NCI-H128 (cell line): ENCODE measurements around the gene BACH2.

ENCODE experiments used
- DNase-seq: peaks from one replicate; lab custom pipeline; 2025; ENCODE audit not compliant: unreplicated experiment; lab: John Stamatoyannopoulos, UW

The BACH2 gene

DNA sequence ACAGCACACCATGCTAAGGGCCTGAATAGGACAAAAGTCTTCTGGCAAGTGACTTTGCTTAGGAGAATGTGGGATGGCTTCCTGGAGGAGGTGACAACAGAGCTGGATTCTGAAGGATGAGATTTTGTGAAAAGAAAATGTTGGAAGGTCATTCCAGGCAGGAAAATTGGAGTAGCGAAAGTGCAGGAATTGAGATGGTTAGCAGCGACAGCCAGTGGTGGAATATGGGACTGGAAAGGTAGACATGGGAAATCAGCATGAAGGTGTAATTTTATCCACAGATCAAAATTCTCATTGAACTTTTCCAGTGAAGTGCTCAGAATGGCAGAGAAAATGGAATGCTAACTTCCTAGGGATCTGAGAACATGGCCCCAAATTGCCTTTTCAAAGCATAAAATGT is 5.7 kb upstream of the BACH2 start:
- no peak for DNase-seq

GRCh38 chr6:90301816-90302215 is 5.2 kb upstream of the BACH2 start:
- DNase-seq = no peak

GRCh38 chr6:90298459-90299053 is 1.9 kb upstream of the BACH2 start:
- no peak for DNase-seq

DNA sequence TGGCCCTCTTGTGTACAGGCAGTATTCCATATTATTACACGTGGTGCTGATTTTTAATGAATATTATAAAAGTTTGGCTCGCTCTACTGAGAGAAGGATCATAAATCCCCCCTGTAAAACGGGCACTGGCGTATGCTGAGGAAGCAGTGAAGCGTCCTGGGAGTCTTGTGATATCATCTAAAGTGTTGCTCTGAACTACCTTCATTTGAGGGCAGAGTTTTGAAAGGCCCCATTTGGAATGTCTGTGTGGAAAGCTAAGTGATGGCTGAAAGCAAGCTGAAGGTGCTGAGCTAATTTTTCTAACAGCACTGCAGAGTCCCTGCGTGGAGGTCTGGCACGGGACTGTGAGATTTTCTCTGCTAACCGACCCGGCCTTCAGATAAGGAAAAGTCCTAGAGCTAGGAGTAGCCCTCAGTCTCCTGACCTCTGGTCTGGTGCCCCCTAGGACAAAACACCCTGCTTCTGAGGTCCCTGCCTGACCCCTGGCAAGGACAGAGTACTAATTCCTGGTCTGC is 1.3 kb upstream of the BACH2 start:
- DNase-seq = no peak

GRCh38 chr6:90297115-90297866 is 648 bp upstream of the BACH2 start:
- no peak for DNase-seq

DNA sequence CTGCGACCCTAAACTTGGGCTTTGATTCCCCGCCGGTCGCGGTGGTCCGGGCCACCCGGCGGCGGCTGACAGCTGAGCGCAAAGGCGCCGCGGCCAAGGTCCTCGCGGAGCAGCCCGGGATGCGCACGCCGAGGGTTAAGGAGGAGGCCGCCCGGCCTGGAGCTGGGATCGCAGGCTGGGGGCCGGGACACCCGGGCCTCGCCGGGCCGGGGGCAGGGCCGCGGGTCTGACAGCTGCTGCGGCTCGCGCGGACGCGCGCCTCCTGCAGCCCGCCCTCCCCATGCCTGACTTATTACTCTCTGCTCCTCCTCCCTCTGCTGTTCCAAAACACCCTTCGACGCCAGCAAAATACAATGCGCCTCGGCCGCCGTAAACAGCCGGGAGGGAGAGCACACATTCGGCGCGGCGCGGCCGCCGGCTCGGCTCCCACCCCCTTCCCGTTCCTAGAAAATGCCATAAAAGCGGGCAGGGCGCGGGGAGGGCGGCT is 746 bp downstream of the BACH2 start:
- DNase-seq = no peak

GRCh38 chr6:90294989-90295853 is 1.4 kb downstream of the BACH2 start:
- no peak for DNase-seq

DNA sequence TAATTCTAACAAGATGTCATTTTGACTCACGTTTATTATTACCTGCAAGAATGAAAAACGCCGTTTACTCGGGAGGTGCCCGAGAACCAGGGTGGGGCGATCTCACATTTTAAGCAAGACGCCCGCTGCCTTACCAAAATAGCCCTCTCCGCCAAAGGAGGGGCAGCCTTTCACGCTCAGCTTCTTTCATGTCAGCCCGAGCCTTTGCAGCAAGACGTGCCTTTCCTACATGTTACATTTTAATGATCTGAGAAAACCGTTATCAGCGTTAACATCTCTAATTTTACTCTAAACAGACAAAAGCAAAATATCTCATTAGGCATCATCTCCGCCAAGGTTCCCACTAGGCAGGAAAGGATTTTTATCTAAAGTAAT is 2.0 kb downstream of the BACH2 start:
- DNase-seq = no peak

GRCh38 chr6:90294008-90294511 is 2.6 kb downstream of the BACH2 start:
- DNase-seq = no peak

- DNase-seq = no peak
Observed at GRCh38 chr6:90293319-90293953, 3.2 kb downstream of the BACH2 start.

DNA sequence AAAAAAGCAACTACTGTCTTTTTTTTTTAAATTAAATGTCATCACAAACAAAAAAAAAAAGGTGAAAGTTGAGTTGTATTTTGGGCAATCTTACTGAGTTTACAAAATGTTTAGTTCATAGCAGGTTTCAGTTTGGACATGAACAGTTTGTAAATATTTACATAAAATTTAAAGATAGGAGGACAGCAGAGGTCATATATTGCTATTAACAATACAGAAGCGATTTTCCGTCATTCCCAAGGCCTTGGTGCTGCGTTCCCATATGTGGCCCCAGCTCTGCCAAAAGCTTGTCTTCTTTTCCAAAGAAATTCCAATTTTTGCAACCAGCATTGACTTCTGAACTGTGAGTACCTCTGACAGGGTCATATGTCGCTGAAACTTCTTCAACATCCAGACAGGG is 5.1 kb downstream of the BACH2 start:
- no peak for DNase-seq

DNA sequence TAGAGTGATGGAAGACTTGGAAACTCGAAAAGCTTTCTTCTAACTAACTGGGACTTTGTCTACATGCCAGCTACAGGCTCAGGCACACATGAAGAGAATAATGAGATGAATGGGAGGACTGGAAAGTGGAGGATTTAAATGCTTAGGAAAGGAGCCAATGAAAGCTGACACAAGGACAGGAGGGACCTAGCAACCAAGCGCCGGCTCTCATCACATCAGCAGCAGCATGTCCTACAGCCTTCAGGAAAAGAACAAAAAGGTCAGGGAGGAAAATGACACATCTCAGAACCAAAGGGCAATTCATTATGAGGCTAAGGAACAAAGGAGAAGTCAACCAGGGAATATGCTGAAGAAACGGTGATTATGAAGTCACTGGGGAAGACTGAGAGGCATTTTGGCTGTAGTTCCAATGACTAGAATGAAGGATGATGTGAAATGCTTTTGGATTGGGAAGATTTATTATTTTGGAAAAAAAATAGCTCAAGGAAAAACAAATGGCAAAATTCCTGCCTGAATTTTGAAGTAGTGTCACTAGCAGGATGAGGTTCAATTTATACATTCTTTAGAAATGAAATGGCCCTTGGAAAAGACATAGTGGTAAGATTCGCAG is 5.7 kb downstream of the BACH2 start:
- no peak for DNase-seq

DNA sequence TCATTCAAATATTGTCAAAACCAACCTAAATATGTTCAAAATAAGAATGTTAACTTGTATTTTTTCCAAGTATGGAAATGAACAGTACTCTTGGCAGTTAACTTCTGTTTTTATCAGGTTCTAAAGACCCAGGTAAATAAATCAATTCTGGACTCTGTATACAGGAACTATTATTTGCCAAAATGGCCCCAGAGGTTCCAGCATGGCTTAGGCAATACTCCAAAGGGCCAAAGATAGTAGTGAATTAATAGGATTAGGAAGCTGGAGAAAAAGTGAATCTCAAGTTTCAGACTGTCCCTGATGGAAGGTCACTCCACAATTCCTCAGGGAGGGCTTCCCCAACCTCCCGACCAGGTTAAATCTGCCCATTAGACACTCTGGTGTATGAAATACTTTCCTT is 6.7 kb downstream of the BACH2 start:
- no peak for DNase-seq

GRCh38 chr6:90288404-90288803 is 8.2 kb downstream of the BACH2 start:
- no peak for DNase-seq

GRCh38 chr6:90286884-90287488 is 9.7 kb downstream of the BACH2 start:
- no peak for DNase-seq

DNA sequence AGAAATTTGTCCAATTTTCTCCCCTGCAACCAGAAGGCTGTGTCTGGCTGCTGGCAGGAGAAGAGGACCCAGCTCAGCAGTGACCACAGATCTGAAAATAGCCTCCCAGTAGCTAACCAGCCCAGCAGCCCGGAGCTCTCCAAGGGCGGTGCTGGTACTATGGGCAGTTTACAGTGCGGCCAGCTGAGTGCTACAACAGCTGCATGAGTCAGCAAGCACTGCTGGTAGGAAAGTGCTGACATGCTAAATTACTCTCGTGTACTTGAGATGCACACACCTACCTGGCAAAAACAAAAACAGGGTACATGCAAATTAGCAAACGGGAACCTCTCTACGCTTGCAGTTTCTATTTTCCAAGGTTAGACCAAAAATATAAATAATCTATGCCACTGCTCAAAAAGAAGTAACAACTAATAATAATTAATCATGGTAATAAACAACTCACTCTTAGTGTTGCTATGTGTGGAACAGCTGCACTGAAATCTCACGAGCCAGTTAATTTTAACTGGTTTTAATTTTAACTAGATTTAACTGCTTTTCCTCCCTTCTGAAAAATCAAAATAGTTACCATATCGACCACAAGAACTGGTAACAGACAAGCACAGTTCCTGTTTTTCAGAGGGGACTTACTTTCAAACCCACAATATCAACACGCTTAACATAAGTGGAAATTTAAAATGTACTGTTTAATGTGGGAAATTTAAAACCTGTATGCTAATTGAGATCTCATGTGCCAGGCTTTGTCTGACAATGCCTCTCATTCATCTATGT is 10.8 kb downstream of the BACH2 start:
- no peak for DNase-seq

DNA sequence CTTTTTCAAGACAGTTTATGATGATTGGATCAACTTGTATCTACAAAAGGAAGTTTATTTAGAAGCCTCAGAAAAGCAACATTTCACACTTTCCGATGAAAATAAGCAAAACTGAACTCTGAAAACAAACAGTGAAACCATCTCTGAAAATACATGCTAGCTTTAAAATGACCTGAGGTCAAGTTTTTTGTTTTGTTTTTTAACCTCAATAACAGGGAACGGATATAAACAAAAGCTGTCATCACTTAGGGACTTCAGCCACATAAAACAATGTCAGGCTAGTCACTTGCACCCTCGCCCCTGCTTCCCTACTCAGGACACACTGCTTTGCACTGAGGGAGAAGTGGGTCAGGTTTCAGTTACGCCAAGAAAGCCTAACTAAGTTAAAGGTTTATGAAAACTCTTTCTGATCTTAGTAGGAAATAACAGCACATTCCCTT is 11.6 kb downstream of the BACH2 start:
- DNase-seq = no peak

- no peak for DNase-seq
Observed at GRCh38 chr6:90284236-90285041, 12.2 kb downstream of the BACH2 start.
